Chondrocyte (in vitro differentiated cells): ENCODE measurements around the gene ACSL4. TPM values are rescaled to one million over a fixed set of nuclear protein-coding genes. Genes with fewer than 3 reads are reported as not detected.

Experiments used
- DNase-seq: peaks from one replicate; pipeline ENCODE4 v3.0.0; 2021; ENCODE audit warnings: mixed read lengths, low spot score
- H3K27ac Mint-ChIP-seq: one replicate; pipeline ENCODE4 v1.8.0; 2021; ENCODE audit warnings: mild to moderate bottlenecking, moderate library complexity, mixed read lengths; ENCODE audit not compliant: unreplicated experiment
- H3K27me3 Mint-ChIP-seq: 2 replicates; pipeline ENCODE4 v1.8.0; 2021; ENCODE audit warnings: low read depth, mixed read lengths
- H3K36me3 Mint-ChIP-seq: 2 replicates; pipeline ENCODE4 v1.8.0; 2021; ENCODE audit warnings: low read depth, mixed read lengths
- H3K4me1 Mint-ChIP-seq: 2 replicates; pipeline ENCODE4 v1.8.0; 2021; ENCODE audit warnings: low read depth, mild to moderate bottlenecking, mixed read lengths
- H3K4me3 Mint-ChIP-seq: one replicate; pipeline ENCODE4 v1.8.0; 2021; ENCODE audit warnings: mild to moderate bottlenecking, moderate library complexity, mixed read lengths; ENCODE audit not compliant: unreplicated experiment
- H3K9me3 Mint-ChIP-seq: 2 replicates; pipeline ENCODE4 v1.8.0; 2021; ENCODE audit warnings: low read depth, mixed read lengths
- CTCF ChIP-seq: fragments of 200-600 bp; sonication (generic); IDR thresholded peaks from 2 replicates; pipeline ENCODE4 v1.5.0; 2021; ENCODE audit warnings: antibody characterized with exemption, mild to moderate bottlenecking, moderate library complexity
- total RNA-seq: library from RNA; stranded (reverse); gene quantifications from 3 replicates; pipeline ENCODE4 v1.2.1, GENCODE V29; 2021

The ACSL4 gene
- total RNA-seq, 1 donor from 2014 or later, result 63.3 TPM

GRCh38 chrX:109707319-109707718 lies 25.7 kb downstream of the ACSL4 start:
- peaks cover 3% of the 10 kb centered on the region for H3K36me3 Mint-ChIP-seq
- H3K9me3 Mint-ChIP-seq, result no peaks in the 10 kb centered on the region
- H3K27ac Mint-ChIP-seq, result no peak overlapping the region
- no peaks in the 10 kb centered on the region for H3K27me3 Mint-ChIP-seq
- DNase-seq, result no peak
- no peak overlapping the region for H3K4me3 Mint-ChIP-seq
- peaks cover 39% of the 10 kb centered on the region for H3K4me1 Mint-ChIP-seq
- TF ChIP-seq CTCF, result no peak

- Mint-ChIP-seq H3K27me3 (no peaks in the 10 kb centered on the region), H3K9me3 (no peaks in the 10 kb centered on the region), H3K4me3 (no peak overlapping the region), H3K4me1 (peaks cover 36% of the 10 kb centered on the region), H3K27ac (peak overlapping the region; percentile 33), H3K36me3 (peaks cover 3% of the 10 kb centered on the region)
- TF ChIP-seq CTCF, result no peak
- DNase-seq, result no peak
Observed at GRCh38 chrX:109704563-109704962, 28.5 kb downstream of the ACSL4 start.

- no peaks in the 10 kb centered on the region for H3K36me3 Mint-ChIP-seq
- no peaks in the 10 kb centered on the region for H3K27me3 Mint-ChIP-seq
- no peak overlapping the region for H3K4me3 Mint-ChIP-seq
- H3K27ac Mint-ChIP-seq, result peak overlapping the region; percentile 65
- peaks cover 34% of the 10 kb centered on the region for H3K4me1 Mint-ChIP-seq
- H3K9me3 Mint-ChIP-seq, result no peaks in the 10 kb centered on the region
- no peak for TF ChIP-seq CTCF
- DNase-seq, result no peak
Observed at GRCh38 chrX:109697855-109698254, 35.2 kb downstream of the ACSL4 start.

- TF ChIP-seq CTCF, result no peak
Observed at GRCh38 chrX:109696146-109696740, 36.8 kb downstream of the ACSL4 start.

GRCh38 chrX:109695637-109696036 lies 37.4 kb downstream of the ACSL4 start:
- no peaks in the 10 kb centered on the region for H3K36me3 Mint-ChIP-seq
- DNase-seq, result no peak
- H3K4me3 Mint-ChIP-seq, result no peak overlapping the region
- H3K9me3 Mint-ChIP-seq, result no peaks in the 10 kb centered on the region
- H3K27ac Mint-ChIP-seq, result no peak overlapping the region
- H3K27me3 Mint-ChIP-seq, result no peaks in the 10 kb centered on the region
- no peak for TF ChIP-seq CTCF
- H3K4me1 Mint-ChIP-seq, result peaks cover 41% of the 10 kb centered on the region

More at GRCh38 chrX:109696146-109696740, 36.8 kb downstream of the ACSL4 start:
- Mint-ChIP-seq H3K4me3 (no peak overlapping the region), H3K36me3 (no peaks in the 10 kb centered on the region), H3K27ac (no peak overlapping the region), H3K27me3 (no peaks in the 10 kb centered on the region), H3K9me3 (no peaks in the 10 kb centered on the region), H3K4me1 (peaks cover 35% of the 10 kb centered on the region)
- no peak for DNase-seq
